ENCODE results near the gene C1orf185.

DNA sequence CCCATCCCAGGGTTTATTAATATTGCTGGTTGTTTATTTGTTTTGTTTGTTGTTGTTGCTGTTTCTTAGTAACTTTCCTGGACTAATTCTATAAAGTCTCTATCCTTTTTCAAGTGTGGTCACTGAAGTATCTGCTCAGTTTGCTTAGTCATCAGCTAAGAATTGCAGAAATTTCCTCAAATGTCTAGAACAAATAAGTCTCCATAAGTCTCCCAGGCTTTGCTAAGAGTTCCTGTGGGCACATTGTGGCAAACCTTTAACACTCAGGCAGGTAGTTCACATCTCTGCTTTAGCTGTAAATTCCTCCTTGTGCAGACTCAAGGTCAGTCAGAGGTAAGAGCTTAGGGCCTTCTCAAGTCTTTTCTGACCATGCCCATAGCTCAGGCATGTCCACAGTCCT lies 38.9 kb upstream of the C1orf185 start:
- TF ChIP-seq, protein P1, sequence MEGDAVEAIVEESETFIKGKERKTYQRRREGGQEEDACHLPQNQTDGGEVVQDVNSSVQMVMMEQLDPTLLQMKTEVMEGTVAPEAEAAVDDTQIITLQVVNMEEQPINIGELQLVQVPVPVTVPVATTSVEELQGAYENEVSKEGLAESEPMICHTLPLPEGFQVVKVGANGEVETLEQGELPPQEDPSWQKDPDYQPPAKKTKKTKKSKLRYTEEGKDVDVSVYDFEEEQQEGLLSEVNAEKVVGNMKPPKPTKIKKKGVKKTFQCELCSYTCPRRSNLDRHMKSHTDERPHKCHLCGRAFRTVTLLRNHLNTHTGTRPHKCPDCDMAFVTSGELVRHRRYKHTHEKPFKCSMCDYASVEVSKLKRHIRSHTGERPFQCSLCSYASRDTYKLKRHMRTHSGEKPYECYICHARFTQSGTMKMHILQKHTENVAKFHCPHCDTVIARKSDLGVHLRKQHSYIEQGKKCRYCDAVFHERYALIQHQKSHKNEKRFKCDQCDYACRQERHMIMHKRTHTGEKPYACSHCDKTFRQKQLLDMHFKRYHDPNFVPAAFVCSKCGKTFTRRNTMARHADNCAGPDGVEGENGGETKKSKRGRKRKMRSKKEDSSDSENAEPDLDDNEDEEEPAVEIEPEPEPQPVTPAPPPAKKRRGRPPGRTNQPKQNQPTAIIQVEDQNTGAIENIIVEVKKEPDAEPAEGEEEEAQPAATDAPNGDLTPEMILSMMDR (IDR thresholded peaks at IDR 0.05), result no peak
- TF ChIP-seq POLR2A (IDR thresholded peaks at IDR 0.05), result no peak

All from body of pancreas (tissue), 4 donors.